HG03354 (cell line): Measurements from ENCODE around the gene APEH.
A peak's percentile ranks its signal among the peaks of the same experiment; 100 is the strongest.

Experiments
- ATAC-seq: cut with Tn5 transposase; IDR thresholded peaks from one replicate; pipeline ENCODE4 v1.9.1; 2021; ENCODE audit warnings: mild to moderate bottlenecking; ENCODE audit not compliant: unreplicated experiment, poor library complexity, severe bottlenecking

Gene APEH

DNA sequence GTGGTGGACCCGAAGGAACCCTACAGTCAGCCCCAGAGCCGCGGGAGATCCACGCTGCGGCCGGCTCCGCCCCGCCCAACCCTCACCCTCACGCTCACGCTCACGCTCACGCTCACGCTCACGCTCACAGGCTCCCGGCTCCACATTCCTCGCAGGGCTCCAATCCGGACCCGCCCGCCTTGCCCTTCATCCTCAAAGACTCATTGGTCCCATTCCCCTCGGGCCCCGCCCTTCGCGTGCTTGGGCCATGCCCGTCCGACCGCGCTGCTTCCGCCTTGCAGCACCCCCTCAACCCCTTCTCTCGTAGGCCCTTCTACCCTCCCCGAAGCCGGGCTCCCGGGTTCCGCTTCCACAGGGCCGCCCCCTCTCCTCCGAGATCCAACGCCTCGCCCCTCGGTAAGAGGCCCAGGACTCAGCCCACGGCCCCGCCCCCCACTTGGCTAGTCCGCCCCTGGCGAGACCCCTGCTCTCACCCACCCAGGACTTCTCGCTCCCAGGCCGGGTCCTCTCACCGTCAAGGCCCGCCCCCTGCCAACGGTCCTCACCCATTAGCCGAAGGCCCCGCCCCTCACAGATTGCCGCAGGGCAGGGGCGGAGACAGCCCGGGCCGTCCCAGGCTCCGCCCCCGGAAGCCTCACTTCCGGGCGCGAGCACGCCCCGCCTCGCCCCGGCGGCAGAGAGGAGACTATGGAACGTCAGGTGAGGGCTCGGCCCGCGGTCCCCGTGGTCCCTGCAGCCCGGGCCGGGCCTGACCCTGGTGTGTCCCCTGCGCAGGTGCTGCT, at the start of gene APEH:
Gene APEH (plus strand): TSS at position 637 of the 782 bp plus-strand sequence. CDS start 51 bp downstream, at position 688.
- ATAC-seq: peak; percentile 87

DNA sequence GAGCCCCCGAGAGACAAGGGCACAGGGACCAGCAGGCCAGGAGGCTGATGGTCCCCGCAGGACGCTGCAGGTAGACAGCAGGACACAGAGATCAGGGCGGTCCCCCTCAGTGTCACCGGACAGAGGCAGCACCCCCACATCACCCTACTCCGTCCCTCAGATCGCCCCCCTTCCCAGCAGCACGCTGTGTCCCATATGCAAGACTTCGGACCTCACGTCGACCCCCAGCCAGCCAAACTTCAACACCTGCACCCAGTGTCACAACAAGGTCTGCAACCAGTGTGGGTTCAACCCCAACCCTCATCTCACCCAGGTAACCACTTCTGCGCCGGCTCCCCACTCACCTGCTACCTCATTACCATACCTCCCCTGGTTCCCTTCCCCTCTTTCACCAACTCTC, 49.1 kb upstream of the APEH start:
- no peak for ATAC-seq

DNA sequence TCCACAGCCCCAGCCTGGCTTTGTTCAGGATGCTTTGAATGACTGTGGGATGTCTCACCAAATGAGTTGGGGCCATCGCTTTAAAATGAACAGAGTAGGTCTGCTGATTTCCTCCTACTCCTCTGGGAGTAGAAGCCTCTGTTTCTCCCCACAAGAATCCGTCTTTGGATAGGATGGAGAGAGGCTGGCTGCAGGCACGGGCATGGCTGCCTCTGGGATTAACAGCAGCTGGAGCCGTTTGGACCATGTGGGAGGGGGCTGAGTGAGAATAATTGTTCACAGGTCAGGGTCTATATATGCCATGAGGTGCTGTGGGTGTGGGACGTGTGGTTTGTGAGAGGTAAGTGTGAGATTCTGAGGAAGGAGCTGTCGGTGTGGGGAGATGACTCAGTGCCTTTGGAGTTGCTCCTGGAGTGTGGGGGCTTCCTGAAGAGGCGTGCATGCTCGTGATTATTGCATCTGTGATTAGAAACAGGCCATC, 48.0 kb upstream of the APEH start:
- ATAC-seq: no peak

DNA sequence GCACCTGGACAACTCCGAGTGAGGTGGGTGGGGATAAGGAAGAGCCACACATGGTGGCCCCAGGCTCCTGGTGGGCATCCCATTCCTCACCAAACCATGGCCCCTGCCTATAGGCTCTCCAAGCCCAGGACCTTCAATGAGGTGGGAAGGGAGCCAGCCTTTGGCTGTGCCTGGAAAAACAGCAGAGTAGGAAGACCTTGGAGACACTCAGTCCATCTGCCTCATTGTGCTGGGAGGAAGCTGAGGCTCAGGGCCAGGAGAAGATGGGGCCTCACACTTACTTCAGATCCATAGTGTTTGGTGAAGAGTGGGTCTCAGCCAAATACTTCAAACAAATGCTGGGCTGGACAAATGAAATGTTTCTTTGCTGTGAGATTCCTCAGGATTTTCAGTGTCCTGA, 47.4 kb upstream of the APEH start:
- no peak for ATAC-seq

DNA sequence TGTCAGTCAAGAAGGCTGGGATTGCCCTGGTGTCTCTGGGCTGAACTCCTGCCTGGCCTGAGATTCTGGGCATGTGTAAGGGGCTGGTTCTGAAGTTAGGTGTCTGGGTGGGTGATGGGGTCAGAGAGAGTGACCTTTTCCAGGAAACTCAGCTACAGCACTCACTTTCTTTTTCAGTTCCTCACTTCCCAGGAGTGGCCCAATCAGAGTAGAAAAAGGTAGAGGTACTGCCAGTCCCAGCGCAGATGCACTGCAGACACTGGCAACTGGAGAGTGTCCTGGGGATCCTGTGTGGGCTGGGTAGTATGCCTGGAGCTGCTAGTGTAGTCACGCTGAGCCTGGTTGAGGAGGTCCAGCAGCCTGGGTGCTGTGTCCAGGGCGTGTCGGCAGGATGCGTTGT, 46.5 kb upstream of the APEH start:
- ATAC-seq: no peak

DNA sequence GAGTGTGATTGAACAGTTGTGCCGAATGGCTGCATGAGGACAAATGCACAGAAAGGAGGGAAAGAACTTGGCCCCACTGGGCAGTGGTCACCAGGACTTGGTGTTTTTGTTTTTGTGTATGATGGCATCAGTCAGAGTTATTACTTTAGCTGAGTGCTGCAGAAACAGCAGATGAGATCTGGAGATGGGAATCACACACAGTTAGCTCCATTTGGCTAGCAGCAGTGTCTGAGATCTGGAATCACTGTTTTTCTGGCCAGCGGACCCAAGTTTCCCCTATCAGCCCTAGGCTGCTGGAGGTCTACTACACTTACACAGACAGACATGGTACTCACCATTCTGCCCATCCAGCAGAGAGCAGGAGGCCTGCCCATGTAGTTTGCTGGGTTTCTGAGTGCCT, 45.9 kb upstream of the APEH start:
- no peak for ATAC-seq

DNA sequence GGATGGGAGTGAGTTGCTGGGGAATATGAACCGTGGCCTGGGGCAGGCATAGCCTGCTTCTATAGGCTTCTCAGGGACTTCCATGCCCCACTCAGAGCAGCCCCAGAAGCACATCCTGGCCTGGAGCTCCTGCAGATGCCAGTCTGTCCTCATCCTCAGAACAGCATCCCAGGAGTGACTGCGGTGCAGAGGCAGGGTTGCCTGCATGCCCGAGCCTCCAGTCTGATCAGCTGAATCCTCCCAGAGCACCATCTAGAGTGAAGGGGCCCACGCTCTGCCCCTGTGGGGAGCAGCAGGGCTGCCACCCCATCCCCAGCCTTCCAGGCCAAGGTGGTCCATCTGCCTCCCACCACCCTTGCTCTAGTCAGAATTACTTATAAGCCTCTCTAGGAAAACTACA, 44.7 kb upstream of the APEH start:
- ATAC-seq: no peak

DNA sequence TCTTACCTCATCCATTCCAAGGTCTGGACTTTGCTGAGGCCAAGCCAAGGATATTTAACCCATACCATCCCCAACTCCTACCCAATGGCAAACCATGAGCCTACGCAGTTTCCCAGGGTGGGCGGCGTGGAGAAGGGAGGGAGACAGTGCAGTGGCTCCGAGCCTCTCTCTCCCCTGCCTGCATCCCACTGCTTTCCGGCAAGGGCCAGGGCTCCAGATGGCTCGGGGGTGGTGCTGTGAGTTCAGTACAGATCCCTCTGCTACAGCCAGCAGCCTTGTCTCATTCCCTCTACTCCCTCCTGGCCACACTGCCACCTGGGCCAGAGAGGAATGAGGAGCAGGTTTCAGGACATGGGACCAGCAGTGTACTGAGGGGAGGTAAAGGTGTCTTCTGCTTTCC, 44.3 kb upstream of the APEH start:
- ATAC-seq: no peak

DNA sequence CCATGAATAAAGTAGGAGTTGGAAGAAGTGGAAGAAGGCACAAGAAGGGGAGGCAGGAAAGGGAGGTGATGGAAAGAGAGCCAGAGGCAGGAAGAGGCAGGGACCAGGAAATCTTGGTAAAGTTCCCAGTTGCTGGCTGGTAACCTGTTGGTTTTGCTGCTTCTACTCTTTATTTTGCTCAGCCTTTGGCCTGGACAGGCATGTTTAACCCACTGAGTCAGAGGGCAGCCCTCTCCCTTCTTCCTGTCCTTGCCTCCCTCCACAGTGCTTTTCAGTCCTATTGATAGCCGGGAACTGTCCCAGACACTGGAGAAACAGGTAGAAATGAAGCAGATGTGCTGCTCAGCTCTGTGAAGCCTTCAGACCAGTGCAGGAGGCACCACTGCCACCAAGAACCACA, 43.4 kb upstream of the APEH start:
- ATAC-seq: no peak

DNA sequence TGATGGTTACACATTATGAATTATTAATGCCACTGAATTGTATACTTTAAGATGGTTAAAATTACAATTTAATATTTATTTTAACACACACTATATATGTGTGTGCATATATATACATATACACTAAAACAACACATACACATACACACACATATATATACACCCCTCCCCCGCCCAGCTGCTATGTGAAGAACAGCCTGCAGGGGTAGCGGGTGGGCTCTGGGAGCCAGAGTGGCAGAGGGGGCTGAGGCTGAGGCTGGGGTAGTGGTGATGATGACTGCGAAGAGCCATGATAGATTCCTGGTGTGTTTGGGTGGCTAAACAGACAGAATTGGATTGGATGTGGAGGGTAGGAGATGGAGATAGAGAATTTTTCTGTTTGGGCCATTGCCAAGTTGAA, 39.4 kb upstream of the APEH start:
- ATAC-seq: no peak

DNA sequence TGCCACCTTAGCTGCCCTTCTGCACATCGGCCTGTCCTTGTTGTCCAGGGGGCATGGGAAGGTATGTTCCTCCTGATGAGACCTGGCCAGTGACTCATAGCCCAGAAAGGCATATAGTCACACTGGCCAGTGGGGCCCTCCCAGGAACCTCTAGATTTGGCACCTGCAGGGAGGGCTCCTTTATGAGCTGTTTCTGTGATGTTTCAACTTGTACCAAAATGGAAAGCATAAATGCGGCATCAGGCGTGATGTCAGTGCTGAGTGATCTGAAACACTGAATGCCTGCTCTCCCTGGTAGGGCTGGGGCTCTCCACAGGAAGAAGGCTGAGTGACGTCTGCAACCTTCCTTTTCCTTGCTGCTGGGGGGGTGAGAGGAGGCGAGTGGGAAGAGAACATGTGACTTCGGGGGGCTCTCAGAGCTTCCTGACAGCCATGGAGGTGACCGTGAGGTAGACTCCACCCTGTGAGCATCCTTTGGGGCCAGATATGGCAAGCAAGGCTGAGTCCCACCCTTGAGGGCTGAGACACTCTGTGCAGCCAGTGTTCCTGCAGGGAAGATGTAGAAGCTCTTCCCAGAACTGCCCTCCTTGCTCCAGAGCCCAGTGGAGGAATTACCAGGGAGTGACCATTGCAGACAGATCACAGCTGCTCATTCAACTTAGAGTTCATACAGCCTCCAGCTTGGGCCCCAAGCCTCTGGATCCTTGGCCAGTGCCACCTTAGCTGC, 37.1 kb upstream of the APEH start:
- no peak for ATAC-seq

DNA sequence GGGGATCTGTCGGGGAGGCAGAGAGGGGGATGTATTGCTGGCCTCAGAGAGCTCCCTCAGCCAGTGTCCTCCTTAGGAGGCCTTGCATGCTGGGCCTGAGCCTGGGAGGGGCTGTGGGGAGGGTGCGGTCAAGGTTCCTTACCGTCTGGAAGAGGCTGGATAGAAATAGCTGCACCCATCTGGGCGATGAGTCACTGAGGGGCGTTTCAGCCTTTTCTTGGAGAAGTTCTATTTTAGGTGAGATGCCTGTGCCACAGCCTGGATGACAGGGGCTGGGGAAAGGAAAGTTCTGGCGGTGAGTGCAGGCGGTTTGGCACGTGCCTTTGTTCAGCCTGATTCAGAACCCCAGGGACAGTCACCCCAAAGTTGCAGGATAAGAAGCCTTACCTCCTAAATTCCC, 35.7 kb upstream of the APEH start:
- ATAC-seq: no peak

DNA sequence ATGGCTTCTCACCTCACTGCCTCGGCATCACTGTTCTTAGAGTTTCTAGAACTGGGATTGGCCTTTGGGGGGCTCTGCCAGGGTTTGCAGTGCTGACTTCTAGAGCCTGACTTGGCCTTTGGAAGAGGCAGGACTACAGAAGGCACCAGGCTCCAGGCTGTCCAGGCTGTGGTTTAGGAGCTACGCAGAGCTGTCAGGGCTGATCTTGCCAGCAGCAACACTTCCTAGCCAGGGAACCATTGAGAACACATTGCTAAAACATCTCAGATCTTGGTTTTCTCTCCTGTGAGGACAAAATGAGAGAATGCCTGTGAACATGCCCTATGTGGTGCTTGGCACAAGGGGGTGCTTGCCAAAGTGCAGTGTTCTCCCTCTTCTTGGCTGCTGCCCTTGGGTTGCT, 34.6 kb upstream of the APEH start:
- ATAC-seq: no peak

DNA sequence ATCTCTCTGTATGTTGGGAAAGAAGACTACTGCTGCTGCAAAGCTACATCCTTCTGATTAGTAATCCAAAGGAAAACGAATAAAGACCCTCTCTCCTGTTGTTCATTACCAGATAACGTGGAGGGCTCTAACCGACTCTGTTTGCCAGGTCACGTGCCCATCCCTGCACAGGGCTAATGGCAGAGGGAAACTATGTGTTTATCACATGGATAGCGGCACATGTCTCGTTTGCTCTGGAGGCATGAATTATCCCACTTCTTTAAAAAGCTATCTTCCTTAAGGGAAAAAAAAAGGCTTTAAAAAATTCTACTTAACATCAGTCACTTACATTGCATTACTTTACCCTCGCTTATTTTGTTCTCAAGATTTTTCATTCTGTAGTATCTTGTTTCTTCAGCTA, 32.9 kb upstream of the APEH start:
- ATAC-seq: no peak

DNA sequence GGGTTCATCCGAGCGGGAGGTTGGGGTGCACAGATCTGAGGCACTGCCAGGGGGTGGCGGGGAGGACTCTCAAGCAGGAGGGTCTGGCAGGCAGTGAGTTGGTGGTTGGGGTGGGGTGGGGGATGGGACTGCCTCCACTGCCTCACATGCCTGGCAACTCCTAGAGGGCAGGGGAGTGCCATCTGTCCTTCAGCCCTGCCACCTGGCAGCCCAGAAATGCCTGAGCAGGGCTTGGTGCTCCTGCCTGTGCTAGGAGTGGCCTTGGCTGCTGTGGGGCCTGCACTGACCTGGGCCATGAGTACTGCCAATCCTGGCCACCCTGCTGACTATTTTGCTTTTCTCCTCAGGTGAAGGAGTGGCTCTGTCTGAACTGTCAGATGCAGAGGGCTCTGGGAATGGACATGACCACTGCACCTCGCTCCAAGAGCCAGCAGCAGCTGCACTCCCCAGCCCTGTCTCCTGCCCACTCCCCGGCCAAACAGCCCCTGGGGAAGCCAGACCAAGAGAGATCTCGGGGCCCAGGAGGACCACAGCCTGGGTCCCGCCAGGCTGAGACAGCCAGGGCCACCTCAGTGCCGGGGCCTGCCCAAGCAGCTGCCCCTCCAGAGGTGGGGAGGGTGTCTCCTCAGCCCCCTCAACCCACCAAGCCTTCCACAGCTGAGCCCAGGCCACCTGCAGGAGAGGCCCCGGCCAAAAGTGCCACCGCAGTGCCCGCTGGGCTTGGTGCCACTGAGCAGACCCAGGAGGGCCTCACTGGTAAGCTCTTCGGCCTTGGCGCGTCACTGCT, 32.0 kb upstream of the APEH start:
- no peak for ATAC-seq

DNA sequence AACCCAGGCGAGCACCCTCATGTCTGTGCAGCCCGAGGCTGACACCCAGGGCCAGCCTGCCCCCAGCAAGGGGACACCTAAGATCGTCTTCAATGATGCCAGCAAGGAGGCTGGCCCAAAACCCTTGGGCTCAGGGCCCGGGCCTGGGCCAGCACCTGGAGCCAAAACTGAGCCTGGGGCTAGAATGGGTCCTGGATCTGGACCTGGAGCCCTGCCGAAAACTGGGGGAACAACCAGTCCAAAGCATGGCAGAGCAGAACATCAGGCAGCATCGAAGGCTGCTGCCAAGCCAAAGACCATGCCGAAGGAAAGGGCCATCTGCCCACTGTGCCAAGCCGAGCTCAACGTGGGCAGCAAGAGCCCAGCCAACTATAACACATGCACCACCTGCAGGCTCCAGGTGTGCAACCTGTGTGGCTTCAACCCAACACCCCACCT, 31.4 kb upstream of the APEH start:
- ATAC-seq: no peak

DNA sequence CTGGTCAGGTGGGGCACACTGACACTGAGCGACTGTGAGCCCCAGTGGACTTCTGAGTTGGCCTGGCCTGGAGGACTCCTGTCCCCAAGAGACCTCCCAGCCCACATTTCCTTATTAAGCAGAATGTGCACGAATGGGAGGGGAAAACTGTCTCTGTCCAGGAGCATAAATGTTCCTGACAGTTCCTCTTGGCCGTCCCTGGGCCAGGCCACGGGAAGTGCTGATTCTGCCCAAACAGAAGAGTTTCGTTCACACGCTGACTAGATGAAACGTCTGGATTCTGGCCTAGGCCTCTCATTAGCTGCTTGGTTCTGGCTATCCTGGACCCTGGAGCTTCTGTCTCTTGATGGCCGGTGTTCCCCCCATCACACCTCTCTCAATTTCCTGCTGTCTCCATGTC, 29.5 kb upstream of the APEH start:
- no peak for ATAC-seq

DNA sequence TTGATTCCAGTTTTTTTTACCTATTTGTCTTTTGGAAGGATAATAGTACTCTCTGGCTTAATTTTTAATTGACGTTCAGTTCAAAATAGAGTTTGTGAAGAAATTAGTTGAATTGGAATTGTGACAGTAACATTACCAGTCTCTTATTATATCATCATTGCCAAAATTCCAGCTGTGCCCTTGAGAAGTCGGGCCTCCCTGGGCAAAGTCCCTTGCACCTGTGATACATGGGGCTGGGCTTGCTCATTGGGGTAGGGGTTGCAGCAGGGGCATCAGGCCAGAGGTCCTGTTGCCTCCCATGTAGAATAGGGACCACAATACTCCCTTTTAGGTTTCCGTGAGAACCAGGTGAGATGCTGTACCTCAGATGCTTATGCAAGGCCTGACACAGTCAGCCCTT, 27.9 kb upstream of the APEH start:
- no peak for ATAC-seq

DNA sequence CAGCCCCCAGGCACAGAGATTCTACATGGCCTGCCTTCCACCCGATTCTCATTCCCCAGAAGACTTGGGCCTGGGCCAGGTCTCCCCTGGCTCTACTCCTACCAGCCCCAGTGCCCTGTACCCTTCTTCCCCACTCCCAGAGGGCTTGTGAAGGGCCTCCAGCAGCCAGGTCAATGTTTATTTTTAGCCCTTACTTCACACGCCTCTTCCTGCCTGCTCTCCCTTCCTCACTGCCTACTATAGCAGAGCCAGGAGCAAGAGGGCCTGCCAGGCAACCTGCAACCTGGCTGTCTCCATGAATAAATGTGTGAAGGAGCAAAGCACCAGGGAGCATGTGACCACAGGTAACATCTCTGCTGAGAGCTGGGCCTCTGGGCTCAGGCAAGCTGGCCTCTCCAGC, 26.4 kb upstream of the APEH start:
- no peak for ATAC-seq

DNA sequence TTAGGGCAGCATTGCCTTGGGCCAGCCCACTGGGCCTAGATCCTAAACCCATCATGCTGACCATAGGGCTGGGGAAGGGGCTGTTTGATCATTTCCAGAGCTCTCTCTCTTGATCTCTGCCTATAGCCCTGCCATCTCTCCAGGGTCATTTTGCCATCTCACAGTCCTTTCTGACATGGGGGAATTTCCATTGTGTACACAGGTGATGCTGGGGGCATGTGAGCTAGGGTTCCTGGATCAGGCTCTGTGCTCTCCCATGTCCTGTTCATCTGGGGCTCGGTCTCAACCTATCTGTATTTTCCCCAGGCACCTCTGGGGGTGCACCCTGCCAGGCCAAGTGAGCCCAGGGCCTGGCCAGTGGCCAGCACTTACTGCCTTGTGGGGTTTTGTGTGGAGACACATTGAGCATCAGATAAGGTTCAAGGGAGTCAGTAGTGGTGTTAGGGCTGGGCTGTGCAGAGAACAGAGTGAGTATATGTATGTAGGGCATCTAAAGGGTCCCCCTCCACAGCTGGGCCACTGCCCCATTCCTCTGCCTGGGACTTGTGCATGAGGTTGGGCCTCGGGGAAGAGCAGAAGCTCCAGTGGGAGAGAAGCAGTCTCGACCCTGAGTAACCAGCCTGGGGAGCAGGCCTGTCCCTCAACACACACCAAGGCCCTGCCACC, 25.7 kb upstream of the APEH start:
- ATAC-seq: no peak
